Amygdala (tissue), 56 donors: ENCODE data around the gene ZFP69.
"Not testable (repeated sequence)": the region's sequence is repeated elsewhere in the genome, so short reads cannot be mapped to it uniquely, and the experiment has no call there.

ENCODE experiments used
- DNase-seq, 56 donors: peaks; one replicate each; lab custom pipeline; 2025; lab: John Stamatoyannopoulos, UW

Gene ZFP69

GRCh38 chr1:40476924-40477677 is at the start of gene ZFP69:
Gene ZFP69 (plus strand): TSS chr1:40477290. CDS start chr1:40479362, 2,072 bp downstream.
- DNase-seq = peak in 39 of 56 donors; percentile 4 to 70 (median 33)

- DNase-seq = no peak
These were observed 45.7 kb upstream of the ZFP69 start for GRCh38 chr1:40431385-40431784.

DNA sequence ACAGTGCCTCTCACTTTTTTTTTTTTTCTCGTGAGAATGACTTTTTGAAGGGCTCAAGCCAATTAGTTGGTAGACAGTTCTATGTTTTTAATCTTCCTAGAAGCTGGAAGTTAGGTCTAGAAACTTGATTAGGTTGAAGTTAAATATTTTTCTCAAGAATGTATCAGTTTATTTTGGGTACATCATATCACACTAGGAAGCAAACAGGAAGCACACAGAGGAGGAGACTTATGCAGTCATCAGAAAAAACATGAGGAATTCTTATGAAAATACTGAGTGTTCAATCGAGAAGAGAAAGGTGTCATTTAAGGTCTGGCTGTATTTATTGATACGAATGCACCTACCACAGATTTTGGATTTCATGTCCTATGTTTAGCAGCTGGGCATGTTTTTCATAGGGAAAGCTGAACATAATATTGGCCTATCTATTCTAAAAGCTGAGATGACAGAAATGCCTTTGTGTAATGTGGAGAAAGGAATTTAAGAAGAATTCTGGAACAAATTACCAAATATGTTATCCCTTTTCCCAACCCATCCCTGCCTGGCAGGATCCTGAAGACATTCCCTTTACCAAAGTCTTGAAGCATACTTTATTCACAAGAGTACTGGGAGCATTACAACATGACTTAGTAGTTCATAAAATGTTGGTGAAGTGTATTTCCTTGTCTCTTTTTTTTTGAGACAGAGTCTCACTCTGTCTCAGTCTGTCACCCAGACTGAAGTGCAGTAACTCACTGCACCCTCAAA is 44.3 kb upstream of the ZFP69 start:
- DNase-seq = no peak

- DNase-seq = no peak
These were observed 41.6 kb upstream of the ZFP69 start for GRCh38 chr1:40435471-40435870.

DNA sequence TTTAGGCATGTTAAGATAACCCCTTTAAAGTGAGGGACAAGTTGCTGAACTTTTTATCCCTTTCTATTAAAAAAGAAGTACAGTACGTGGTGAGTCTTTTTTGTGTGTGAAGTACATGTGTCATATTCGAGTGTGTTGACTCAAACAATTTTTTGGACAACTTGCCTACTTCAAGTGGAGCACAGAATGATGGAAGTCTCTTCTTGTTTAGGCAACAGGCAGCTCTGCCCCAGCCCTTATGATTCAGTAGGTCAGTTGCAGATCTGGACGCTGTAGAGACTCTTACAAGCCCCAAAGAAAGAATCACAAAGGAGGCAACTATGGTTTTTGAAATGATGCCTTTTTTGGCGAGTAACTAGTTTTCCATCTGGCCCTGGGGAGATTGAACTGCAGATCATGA is 41.2 kb upstream of the ZFP69 start:
- no peak for DNase-seq

- DNase-seq = peak in 5 of 56 donors; percentile 4 to 58 (median 19)
These were observed 38.6 kb upstream of the ZFP69 start for GRCh38 chr1:40438391-40439015.

DNA sequence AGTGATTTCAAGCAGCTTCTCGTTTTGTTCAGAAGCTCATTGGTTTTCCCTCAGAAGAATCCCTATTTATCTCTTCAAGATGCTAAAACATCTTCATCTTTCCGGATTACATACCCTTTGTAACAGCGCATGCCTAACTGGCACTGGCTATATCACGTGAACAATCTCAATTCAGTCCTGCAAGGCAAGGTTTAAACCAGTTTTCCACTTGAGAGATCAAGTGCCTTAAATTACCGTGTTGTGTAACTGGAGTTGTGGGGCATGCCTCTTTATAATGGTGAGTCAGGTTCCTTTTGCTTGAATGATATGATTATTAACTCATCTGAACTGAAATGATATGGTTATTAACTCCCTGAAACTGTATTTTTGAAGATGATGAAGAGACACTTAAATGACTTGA is 37.8 kb upstream of the ZFP69 start:
- DNase-seq = no peak

GRCh38 chr1:40449684-40450494 is 27.2 kb upstream of the ZFP69 start, which contains the start of gene ZFP69B:
Gene ZFP69B (plus strand): TSS chr1:40450476. CDS start chr1:40450962, 486 bp downstream.
- peak; percentile 40 to 93 (median 81) for DNase-seq

GRCh38 chr1:40450495-40451237 is 26.4 kb upstream of the ZFP69 start:
- peak in 30 of 56 donors; percentile 2 to 60 (median 28) for DNase-seq

DNA sequence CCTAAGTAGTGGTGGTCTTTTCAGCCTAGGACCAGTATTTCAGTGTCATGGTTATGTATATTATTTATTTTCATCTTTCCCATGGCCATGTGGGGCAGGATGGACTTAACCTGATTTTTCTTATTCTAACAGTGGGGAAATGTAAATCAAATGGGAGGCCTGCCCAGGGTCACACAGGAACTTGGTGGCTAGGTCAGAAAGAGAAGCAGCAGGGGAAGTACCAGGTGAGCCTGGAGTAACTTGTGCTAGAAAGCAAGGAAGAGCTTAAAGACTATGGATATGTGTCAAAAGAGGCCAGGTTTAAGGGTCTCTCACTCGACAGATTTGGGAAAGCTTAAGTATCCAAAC is 25.9 kb upstream of the ZFP69 start:
- no peak for DNase-seq

DNA sequence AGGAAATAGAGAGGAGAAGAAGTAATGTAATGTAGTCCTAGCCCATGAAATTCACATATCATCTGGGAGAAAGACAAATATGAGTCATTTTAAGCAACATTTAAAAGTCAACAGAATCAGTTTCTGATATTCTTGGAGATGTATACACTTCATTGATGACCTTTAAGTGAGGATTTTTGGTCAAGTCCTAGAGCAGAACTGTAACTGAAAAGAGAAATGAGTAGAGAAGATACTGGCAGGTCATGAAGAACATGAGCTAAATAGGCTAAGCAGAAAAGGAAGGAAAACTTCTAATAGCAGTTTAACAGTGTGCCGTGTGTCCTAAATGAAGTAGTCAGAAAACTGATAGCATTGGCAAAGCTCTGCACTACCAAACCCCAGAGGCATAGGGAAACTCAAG is 22.2 kb upstream of the ZFP69 start:
- DNase-seq = no peak

DNA sequence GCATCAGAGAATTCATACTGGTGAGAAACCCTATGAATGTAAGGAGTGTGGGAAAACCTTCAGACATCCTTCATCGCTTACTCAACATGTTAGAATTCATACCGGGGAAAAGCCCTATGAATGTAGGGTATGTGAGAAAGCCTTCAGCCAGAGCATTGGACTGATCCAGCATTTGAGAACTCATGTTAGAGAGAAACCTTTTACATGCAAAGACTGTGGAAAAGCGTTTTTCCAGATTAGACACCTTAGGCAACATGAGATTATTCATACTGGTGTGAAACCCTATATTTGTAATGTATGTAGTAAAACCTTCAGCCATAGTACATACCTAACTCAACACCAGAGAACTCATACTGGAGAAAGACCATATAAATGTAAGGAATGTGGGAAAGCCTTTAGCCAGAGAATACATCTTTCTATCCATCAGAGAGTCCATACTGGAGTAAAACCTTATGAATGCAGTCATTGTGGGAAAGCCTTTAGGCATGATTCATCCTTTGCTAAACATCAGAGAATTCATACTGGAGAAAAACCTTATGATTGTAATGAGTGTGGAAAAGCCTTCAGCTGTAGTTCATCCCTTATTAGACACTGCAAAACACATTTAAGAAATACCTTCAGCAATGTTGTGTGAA is 14.0 kb upstream of the ZFP69 start:
- no peak for DNase-seq

GRCh38 chr1:40469327-40469726 is 7.8 kb upstream of the ZFP69 start:
- DNase-seq = no peak

GRCh38 chr1:40475268-40475667 is 1.8 kb upstream of the ZFP69 start:
- no peak for DNase-seq

- peak in 14 of 56 donors; percentile 4 to 51 (median 22) for DNase-seq
These were observed 576 bp downstream of the ZFP69 start for GRCh38 chr1:40477678-40478053.

DNA sequence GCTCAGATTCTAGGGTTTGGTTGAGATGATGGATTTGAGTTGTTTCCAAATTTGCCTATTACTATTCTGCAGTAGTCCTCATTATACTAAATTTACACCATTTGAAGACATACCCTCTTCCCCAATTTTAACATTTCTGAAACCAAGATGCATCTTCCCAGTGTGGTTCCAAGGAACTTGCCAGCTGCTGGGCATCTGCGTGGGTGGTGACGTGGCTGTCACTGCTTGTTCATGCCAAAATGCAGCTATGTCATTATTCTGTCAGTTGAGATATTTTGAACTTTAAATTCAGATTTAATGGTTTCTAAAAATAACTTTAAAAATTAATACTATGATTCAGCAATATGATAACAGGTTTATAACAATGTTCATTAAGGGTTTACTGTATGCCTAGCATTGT is 1.2 kb downstream of the ZFP69 start:
- DNase-seq = peak in 3 of 56 donors; percentile 2 to 14 (median 4)

DNA sequence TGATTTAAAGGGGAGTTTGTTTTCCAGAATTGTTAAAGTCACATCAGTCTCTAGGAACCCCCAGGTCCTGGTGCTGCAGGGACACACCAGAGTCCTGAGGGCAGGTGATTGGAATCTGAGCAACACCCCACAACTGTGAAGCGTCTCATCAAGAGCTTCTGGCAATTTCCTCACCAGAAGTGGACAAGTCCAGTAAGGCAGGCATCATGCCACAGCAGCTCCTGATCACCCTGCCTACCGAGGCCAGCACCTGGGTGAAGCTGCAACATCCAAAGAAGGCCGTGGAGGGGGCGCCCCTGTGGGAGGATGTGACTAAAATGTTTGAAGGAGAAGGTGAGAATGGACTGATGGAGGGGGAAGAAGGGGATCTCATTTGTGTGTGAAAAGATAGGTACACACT is 2.1 kb downstream of the ZFP69 start:
- no peak for DNase-seq

DNA sequence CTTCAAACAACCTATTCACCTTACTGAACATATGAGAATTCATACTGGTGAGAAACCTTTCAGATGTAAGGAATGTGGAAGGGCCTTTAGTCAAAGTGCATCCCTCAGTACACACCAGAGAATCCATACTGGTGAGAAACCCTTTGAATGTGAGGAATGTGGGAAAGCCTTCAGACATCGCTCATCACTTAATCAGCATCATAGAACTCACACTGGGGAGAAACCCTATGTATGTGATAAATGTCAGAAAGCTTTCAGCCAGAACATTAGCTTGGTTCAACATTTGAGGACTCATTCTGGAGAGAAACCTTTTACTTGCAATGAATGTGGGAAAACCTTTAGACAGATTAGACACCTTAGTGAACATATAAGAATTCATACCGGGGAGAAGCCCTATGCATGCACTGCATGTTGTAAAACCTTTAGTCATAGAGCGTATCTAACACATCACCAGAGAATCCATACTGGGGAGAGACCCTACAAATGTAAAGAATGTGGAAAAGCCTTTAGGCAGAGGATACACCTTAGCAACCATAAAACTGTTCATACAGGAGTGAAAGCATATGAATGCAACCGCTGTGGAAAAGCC is 18.3 kb downstream of the ZFP69 start:
- no peak for DNase-seq

GRCh38 chr1:40502651-40503050 is 25.6 kb downstream of the ZFP69 start:
- DNase-seq = not testable (repeated sequence)
